DND-41 (cell line): ENCODE results near the gene SIX2.

ENCODE experiments used
- ATAC-seq: fragments of 200-7000 bp; cut with Tn5 transposase; 3 replicates; pipeline ENCODE4 v1.9.1; 2021; ENCODE audit warnings: low read depth; ENCODE audit not compliant: insufficient read depth
- DNase-seq: peaks from one replicate; pipeline ENCODE4 v3.0.0-alpha.2; 2020
- H2AFZ ChIP-seq: 2 replicates; pipeline ENCODE4 v1.6.0; 2012; ENCODE audit warnings: low read depth, low read length
- H3K27ac ChIP-seq: 2 replicates; pipeline ENCODE4 v1.5.1; 2012; ENCODE audit warnings: low read length, inconsistent platforms
- H3K27me3 ChIP-seq: fragments of 200-600 bp; sonication (generic); 2 replicates; pipeline ENCODE4 v1.6.0; 2012; ENCODE audit warnings: low read length, mild to moderate bottlenecking, inconsistent platforms; ENCODE audit not compliant: insufficient read depth, poor library complexity
- H3K36me3 ChIP-seq: 2 replicates; pipeline ENCODE4 v1.5.1; 2012; ENCODE audit warnings: low read length, inconsistent platforms; ENCODE audit not compliant: insufficient read depth
- H3K4me1 ChIP-seq: 2 replicates; pipeline ENCODE4 v1.5.1; 2012; ENCODE audit warnings: mild to moderate bottlenecking, low read length; ENCODE audit not compliant: insufficient read depth
- H3K4me2 ChIP-seq: 2 replicates; pipeline ENCODE4 v1.6.0; 2012; ENCODE audit warnings: mild to moderate bottlenecking, moderate library complexity, low read length, inconsistent platforms; ENCODE audit not compliant: insufficient read depth
- H3K4me3 ChIP-seq, 2 experiments: fragments of 200-600 bp in 1 of 2; shearing (Covaris generic) in 1 of 2; 2 replicates each; pipeline ENCODE4 v1.5.1; 2012 to 2016; ENCODE audit warnings: inconsistent platforms in 2 of 2, low read length in 2 of 2, mild to moderate bottlenecking in 2 of 2, low read depth in 1 of 2, moderate library complexity in 1 of 2
- H3K79me2 ChIP-seq: 2 replicates; pipeline ENCODE4 v1.6.0; 2012; ENCODE audit warnings: low read length, inconsistent platforms; ENCODE audit not compliant: insufficient read depth
- H3K9ac ChIP-seq: 2 replicates; pipeline ENCODE4 v1.6.0; 2012; ENCODE audit warnings: low read depth, mild to moderate bottlenecking, inconsistent platforms, low read length, moderate library complexity
- H3K9me3 ChIP-seq: 2 replicates; pipeline ENCODE4 v1.5.1; 2012; ENCODE audit warnings: low read length, moderate library complexity, mild to moderate bottlenecking, inconsistent platforms; ENCODE audit not compliant: insufficient read depth, severe bottlenecking
- H4K20me1 ChIP-seq: 2 replicates; pipeline ENCODE4 v1.6.0; 2012; ENCODE audit warnings: low read length; ENCODE audit not compliant: insufficient read depth
- CTCF ChIP-seq: IDR thresholded peaks from 2 replicates; pipeline ENCODE4 v1.5.1; 2012; ENCODE audit warnings: borderline replicate concordance, low read length, moderate library complexity, mild to moderate bottlenecking; ENCODE audit not compliant: poor library complexity, severe bottlenecking; ENCODE audit errors: extremely low read depth
- EZH2 ChIP-seq: IDR thresholded peaks from 3 replicates; pipeline ENCODE4 v1.6.1; 2012; ENCODE audit warnings: borderline replicate concordance, low read depth, mild to moderate bottlenecking, moderate library complexity, low read length, inconsistent platforms; ENCODE audit not compliant: severe bottlenecking

SIX2 gene

GRCh38 chr2:45006942-45007287 lies 2.3 kb downstream of the SIX2 start:
- H3K79me2 ChIP-seq: no peaks in the 10 kb centered on the region

GRCh38 chr2:45006041-45006941 lies 3.0 kb downstream of the SIX2 start:
- Histone ChIP-seq H3K4me3 (no peak overlapping the region), H3K27ac (no peak overlapping the region), H2AFZ (0 out of 2 replicates have a peak overlapping the region, but pooled peaks have one; percentile 3), H3K27me3 (no peaks in the 10 kb centered on the region), H3K4me1 (no peaks in the 10 kb centered on the region), H3K4me2 (no peak overlapping the region), H3K36me3 (no peaks in the 10 kb centered on the region), H3K79me2 (no peaks in the 10 kb centered on the region), H4K20me1 (no peaks in the 10 kb centered on the region), H3K9ac (no peak overlapping the region), H3K9me3 (no peaks in the 10 kb centered on the region)
- TF ChIP-seq EZH2 (no peak), CTCF (no peak)
- ATAC-seq: no peak
- DNase-seq: no peak

More at GRCh38 chr2:45006942-45007287, 2.3 kb downstream of the SIX2 start:
- no peak overlapping the region for H3K9ac ChIP-seq
- H3K27me3 ChIP-seq: no peaks in the 10 kb centered on the region
- H3K4me2 ChIP-seq: no peak overlapping the region
- ATAC-seq (no peak), DNase-seq (no peak)
- H3K36me3 ChIP-seq: no peaks in the 10 kb centered on the region
- TF ChIP-seq CTCF: no peak
- no peak for TF ChIP-seq EZH2
- no peak overlapping the region for H3K27ac ChIP-seq
- H3K9me3 ChIP-seq: no peaks in the 10 kb centered on the region
- H2AFZ ChIP-seq: 0 out of 2 replicates have a peak overlapping the region, but pooled peaks have one; percentile 3
- no peak overlapping the region for H3K4me3 ChIP-seq
- H4K20me1 ChIP-seq: no peaks in the 10 kb centered on the region
- H3K4me1 ChIP-seq: no peaks in the 10 kb centered on the region

GRCh38 chr2:45005261-45006002 lies 3.8 kb downstream of the SIX2 start:
- no peak overlapping the region for H2AFZ ChIP-seq
- H3K4me3 ChIP-seq: no peak overlapping the region
- TF ChIP-seq EZH2: no peak
- no peak for TF ChIP-seq CTCF
- no peak for ATAC-seq
- DNase-seq: no peak
- H3K4me2 ChIP-seq: no peak overlapping the region
- no peaks in the 10 kb centered on the region for H4K20me1 ChIP-seq
- H3K4me1 ChIP-seq: no peaks in the 10 kb centered on the region
- no peaks in the 10 kb centered on the region for H3K9me3 ChIP-seq
- no peaks in the 10 kb centered on the region for H3K36me3 ChIP-seq
- no peaks in the 10 kb centered on the region for H3K79me2 ChIP-seq
- H3K27ac ChIP-seq: no peak overlapping the region
- no peaks in the 10 kb centered on the region for H3K27me3 ChIP-seq
- no peak overlapping the region for H3K9ac ChIP-seq
